GM19372 (cell line): ENCODE results near the gene EME1.
"Not testable (repeated sequence)": the region's sequence is repeated elsewhere in the genome, so short reads cannot be mapped to it uniquely, and the experiment has no call there.

Source experiments
- ATAC-seq: cut with Tn5 transposase; IDR thresholded peaks from one replicate; pipeline ENCODE4 v1.9.1; 2021; ENCODE audit warnings: mild to moderate bottlenecking, low read depth, moderate library complexity; ENCODE audit not compliant: unreplicated experiment

Gene EME1

DNA sequence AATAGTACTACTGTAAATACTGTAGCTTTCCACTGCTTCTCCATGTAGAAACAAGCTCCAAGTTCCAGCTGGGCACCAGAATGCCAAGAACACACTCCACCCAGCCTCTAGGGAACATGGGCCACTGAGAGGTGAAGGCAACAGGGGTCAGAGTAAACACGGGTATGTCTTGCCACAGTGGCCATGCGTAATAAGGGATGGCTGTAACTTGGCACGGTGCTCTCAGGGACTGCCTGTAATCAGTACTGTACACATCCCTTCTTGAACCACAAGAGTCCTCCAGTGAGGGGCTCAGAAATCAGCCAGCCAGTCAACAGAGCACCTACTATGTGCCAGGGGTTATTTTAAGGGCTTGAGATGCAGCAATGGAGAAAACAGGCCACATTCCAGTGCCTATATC, 13.5 kb downstream of the EME1 start:
- ATAC-seq = no peak

DNA sequence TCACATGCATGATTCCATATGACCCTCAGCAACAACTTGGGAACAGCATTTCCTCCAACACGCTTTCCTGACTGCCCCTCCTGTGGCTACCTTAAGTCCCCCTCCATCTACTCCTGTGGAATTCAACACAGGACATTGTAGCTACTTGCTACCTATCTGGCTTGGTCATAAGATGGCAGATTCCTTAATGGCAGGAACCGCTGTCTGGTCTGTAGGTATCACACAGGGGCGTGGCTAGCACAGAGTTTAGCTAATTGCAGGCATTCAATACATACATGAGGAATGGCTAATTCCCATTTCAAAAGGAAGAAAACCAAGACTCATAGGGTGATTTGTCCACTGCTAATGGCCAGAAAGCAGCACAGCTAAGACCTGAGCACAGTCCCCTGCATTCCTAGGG, 15.7 kb downstream of the EME1 start:
- no peak for ATAC-seq

DNA sequence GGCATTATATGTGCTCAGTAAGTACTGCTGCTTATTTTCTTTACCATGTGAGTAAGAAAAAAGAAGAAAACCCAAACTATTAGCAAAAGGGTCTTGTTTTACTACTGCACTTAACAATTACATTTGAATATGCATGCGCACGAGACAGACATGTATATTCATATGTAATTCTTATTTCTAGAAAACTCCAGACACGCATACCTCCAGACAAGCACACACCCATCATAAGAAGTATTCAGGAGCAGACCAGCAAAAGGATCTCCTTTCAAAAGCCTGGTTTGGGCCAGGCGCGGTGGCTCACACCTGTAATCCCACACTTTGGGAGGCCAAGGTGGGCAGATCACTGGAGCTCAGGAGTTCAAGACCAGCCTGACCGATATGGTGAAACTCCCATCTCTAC, 16.5 kb downstream of the EME1 start:
- no peak for ATAC-seq

DNA sequence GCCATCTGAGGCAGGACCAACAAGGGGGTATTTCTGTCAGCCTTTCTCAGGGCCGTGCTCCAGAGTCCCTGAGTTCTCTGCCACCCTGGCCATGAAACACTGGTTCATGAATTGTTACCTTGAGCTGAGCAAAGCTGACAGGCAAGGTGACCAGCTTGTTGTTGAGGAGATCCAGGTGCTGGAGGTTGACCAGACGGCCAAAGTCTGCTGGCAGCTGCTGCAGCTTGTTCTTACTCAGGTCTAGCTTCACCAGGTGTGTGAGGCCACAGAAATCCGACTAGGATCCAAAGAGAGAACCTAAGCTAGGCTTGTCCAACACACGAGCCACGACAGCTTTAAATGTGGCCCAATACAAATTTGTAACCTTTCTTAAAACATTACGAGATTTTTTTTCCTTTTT, 19.6 kb downstream of the EME1 start:
- no peak for ATAC-seq

DNA sequence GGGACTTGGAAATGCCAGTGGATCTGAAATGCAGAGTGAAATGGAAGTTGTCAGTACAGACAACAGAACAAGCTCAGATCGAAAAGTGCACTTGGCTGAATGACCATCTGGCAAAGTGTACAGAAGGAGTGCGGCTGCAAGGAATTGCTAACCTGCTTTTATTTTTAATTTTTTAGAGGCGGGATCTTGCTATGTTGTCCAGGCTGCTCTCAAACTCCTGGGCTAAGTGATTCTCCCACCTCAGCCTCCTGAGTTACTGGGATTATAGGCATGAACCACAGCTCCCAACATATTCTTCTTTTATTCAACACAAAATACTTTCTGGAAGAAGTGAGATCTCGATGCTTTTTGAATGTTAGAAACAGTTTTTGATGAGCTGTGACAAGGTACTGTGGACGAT, 20.7 kb downstream of the EME1 start:
- ATAC-seq = no peak

DNA sequence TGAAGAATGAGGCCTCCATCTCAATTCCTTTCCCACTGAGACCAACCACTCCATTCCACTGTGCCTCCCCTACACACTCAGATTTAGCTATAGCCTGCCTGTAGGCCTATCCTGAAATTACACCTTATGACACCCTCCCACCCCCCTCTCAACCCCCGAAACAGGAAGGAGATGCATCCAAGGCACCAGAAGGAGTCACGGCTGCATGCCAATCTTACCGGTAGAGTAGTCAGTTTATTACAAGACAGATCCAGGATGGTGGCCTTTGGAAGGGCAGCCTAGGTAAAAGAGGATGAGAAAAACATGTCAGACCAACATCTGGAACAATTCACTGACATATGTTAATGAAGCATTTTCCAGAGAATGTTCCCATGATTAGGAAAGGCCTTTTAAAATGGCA, 21.7 kb downstream of the EME1 start:
- no peak for ATAC-seq

DNA sequence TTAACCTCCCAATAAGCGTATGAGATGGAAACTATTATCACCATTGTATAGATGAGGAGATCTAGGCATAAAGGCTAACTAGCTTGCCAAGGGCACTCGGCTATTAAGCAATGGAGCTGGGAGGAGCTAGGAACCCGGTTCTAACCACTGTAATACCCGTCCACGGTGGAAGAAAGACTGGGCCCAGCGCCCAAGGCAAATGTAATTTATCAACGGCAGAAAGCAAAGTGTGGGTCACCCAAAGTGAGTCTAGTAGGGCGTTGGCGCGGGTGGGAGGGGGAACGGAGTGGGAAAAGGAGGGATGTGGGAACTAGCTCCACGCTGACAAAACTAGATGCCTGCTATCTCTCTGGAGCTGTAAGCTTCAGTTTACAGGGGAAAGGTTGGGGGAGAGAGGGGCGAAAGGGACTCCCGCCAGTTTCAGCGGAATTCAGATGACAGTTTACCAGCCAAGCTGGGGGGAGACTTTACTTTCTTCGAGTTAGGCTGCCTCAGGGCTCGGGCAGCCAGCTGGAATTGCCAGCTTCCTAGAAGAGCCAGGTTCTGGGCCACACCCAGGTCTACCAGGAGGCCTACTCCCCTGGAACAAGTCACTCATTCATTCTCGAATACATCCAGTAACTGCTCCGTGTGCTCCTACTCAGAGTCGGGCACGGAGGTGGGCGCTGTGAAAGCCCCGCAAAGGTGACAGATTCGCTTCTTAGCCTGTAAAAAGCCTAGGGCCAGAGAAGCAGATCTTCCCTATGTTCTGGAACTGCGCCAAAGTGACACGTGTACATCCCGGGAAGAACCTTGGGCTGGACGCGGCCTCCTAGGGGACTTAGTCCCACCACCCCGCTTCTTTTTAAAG, 23.5 kb downstream of the EME1 start:
- ATAC-seq = peak; percentile 7

DNA sequence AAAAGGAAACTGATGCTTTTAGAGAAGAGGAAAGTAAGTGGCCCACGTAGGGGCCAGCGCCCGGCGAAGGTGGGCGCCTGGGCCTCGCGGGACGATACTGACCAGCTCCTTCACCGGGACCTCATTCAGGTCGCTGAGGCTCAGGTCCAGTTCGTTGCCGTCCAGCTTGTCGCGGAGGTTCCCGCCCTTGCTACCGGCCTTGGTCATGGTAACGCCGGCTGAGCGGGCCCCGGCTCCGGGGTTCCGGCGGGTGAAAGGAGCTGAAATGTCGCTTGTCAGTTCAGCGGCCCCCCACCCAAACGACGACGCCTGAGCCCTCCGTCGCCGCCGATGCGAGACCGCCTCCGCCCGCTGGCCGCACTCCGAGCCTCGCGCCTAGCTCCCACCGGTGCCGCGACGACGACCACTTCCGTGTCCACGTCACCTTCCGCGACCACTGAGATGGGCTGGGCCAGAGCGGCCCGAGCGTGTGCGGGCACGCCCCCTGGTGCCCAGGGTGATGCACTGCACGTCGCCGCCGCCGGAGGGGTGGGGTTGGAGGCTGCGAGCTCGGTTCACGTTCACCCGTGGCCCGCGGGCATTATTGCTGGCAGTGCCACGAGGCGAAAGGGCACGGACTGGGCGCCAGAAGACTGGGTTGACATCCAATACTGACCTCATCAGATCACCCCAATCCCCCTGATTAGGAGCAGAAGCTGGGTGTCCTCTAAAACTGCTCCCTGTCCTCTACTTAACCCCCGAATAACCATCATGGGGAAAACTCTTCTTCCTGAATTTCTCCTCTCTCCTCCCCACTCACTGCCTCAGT, 24.3 kb downstream of the EME1 start, which contains the start of gene LRRC59:
Gene LRRC59, minus strand, starts transcription at position 413 of the 808 bp plus-strand sequence. Its CDS starts 206 bp downstream, at position 207.
- ATAC-seq = peak; percentile 96

DNA sequence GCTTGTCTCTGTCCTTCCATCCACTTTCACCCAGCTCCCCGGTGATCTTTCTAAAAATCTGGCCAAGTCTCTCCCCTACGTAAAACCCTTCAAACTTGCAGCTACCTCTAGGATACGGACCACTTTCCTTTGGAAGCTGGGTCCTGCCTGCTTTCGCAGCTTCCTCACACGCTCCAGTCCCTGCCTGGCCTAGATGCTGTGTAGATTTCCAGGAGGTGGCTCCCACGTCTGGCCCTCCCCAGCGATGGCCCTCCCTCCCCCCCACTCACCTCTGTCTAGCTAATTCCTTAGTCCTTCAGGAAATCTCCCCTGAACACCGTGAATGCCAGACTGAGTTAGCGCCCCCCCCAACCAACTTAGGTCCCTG, 24.9 kb downstream of the EME1 start:
- ATAC-seq = no peak

DNA sequence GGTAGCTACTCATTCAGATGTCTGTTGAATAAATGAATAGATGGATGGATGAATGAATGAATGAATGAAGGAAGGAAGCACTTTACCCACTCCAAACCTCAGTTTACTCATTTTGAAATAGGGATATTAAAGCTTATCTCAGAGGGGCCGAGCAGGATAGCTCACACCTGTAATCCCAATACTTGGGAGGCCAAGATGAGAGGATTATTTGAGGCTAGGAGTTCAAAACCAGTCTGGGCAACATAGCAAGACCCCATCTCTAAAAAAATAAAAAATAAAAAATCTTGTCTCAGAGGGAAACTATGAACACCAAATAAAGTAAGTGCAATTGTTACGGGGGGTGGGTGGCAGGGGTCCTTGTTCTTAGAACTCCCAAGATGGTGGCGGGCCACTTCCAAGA, 25.6 kb downstream of the EME1 start:
- not testable (repeated sequence) for ATAC-seq

DNA sequence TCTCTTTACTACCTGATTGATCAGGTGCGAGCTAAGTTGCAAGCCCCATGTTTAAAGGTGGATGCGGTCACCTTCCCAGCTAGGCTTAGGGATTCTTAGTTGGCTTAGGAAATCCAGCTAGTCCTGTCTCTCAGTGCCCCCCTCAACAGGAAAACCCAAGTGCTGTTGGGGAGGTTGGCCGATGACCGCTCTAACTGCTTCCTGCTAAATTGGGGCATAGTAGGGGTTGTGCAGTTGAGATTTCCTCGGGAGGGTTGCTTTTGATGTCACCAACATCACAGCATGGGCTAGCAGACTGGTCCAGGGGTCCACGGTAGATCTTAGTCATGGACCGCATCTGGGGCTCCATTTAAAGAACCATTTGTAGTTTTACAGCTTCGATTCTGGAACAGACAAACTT, 26.6 kb downstream of the EME1 start:
- ATAC-seq = not testable (repeated sequence)

DNA sequence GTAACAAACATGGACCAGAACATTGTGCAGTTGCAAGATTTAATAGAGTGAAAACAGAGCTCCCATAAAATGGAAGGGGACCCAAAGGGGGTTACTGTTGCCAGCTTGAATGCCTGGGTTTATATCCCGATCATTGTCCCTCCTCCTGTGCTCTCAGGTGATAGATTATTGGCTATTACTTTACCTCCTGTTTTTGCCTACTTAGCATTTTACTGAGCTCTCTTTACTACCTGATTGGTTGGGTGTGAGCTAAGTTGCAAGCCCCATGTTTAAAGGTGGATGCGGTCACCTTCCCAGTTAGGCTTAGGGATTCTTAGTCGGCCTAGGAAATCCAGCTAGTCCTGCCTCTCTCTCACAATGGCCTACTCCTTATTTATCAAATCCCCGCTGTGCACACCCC, 32.3 kb downstream of the EME1 start:
- not testable (repeated sequence) for ATAC-seq

DNA sequence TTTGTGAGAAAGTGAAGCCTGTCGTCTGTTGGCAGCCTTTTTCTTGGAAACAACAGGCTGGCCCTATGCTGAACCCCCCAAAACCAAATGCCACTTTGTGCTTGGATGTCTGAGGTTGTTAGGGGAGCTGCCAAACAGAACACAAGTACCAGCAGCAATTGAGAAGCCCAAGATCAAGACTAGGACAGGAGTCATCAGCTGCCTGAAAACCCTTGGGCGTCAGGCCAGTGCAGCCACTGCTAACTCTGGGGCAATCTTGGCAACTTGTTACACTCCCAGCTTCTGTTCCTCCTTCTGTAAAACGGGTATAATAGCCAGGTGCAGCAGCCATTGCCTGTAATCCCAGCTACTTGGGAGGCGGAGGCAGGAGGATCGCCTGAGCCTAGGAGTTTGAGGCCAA, 33.5 kb downstream of the EME1 start:
- ATAC-seq = no peak

DNA sequence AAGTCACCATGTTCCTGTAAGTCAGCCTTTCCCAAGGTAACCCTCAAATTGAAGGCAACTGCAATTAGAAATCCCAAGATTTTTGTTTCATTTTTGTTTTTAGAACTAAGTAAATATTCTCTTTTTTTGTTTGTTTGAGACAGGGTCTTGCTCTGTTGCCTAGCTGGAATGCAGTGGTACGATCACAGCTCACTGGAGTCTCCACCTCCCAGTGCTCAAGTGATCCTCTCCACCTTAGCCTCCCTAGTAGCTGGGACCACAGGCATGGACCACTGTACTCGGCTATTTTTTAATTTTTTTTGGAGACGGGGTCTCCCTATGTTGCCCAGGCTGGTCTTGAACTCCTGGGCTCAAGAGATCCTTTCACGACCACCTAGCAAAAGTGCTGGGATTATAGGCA, 34.9 kb downstream of the EME1 start:
- ATAC-seq = no peak

DNA sequence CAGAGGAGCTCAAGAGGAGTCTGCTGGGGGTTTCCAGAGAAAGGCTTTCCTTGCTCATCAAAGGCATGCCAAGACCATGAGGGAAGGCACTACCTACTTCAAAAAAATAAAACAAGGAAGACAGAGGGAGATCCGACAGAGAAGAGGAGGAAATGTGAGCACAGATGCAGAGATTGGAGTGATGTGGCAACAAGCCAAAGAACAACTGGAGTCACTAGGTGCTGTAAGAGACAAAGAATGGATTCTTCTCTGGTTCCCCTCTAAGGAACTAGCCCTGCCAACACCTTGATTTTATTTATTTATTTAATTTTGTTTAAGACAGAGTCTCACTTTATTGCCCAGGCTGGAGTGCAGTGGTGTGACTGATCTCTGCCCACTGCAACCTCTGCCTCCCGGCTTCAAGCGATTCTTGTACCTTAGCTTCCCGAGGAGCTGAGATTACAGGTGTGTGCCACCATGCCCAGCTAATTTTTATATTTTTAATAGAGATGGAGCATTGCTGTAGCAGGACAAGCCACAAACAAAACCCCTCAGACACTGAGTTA, 39.2 kb downstream of the EME1 start:
- no peak for ATAC-seq

DNA sequence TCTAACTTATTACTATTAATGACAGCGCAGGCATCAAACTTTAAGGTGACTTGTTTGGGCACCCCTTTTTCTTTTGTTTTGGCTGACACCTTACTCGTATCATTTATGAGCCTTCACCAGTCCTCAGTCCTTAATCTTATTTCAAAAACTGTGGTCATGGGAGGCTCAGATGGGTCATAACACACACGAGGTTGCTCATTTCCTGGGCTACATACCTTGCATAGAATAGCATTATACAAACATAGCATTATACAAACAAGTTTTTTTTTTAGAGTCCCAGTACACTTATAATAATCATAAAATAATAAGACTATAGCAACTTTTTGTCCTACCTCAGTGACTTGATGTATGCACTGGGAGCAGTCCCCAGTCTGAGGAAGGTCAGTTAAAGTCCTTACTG, 41.8 kb downstream of the EME1 start:
- no peak for ATAC-seq

DNA sequence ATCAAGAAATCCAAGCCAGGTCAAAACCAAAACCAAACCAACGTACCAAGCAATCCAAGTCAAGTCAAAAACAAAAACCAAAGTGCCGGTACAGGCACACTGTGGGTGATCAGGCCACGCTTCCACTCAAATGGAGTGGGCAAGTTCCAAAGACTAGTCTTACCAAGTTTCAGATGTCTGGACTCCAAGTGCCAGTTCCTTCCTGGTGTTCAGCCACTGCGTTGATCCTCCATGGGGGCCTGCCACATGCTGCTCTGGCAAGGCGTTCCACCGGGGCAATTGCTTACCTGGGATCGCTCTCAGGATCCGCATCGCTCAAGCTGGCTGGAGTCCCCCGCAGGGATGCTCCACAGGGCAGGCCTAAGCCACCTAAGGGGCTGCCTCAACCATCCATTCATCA, 46.5 kb downstream of the EME1 start:
- not testable (repeated sequence) for ATAC-seq

DNA sequence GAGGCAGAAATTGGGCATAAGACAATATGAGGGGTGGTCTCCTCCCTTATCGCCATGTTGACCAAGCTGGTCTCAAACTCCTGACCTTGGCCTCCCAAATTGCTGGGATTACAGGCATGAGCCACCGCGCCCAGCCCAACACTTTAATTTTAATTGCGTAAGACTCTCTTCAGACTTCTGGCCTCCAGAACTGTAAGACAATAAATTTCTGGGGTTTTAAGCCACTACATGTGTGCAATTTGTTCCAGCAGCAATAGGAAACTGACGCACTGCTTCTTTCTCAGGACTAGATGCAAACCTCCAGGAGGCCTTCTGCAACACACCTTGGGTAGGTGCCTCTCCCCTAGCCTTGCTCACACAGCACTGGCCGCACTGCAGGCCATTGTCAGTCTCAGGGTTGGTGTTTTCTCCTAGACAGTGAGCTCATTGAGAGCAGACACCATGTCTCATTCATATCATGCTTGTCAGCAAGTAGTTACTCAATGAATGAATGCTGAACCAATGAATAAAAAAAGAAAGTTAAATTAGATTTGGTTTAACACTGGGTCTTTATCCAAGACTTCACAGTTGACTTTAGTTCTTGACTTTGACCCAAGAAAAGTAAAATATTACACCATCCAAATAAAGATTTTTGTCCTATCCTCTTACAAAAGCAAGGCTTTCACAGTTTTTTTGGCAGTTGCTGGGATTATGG, 47.5 kb downstream of the EME1 start:
- no peak for ATAC-seq

DNA sequence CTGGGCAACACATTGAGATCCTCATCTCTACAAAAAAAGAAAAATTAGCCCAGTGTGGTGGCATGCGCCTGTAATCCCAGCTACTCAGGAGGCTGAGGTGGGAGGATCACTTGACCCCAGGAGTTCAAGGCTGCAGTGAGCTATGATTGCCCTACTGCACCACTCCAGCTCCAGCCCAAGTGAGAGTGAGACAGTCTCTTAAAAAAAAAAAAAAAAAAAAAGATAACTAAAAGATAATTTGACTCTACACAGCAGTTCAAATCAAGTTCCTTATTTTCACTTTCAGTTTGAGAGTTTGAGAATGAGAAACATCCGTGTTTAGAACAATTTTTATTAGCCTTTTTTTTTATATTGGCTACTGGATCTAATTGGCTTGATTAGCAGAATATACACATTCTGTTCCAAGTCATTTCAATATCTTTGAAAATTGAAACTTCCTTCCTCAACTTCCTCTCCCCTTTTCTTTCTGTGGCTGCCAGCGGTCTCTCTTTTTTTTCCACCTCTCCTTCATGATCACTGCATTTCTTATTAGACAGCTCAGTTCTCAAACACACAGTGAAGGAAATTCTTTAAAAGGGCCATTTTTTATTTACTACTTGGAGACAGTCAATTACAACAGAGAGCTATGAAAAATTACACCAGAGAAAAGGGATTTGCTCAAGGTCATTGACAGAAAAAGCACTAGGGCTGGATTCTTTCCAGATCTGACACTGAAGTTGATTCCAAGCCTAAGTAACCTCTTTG, 48.5 kb downstream of the EME1 start:
- no peak for ATAC-seq

DNA sequence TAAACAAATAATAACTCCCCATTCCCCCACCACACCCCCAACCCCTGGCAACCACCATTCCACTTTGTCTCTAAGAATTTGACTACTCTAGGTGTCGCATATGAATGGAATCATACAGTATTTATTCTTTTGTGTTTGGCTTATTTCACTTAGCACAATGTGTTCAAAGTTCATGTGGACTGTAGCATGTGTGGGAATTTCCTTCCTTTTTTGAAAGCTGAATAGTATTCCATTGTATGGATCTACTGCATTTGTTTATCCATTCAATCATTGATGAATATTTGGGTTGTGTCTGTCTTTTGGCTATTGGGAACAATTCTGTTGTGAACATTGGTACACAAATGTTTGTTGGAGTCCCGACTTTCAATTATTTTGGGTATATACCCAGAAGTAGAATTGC, 49.7 kb downstream of the EME1 start:
- ATAC-seq = no peak
